ENCODE data around the gene PLAAT3.
"Not testable (repeated sequence)": the region's sequence is repeated elsewhere in the genome, so short reads cannot be mapped to it uniquely, and the experiment has no call there.

PLAAT3 gene

DNA sequence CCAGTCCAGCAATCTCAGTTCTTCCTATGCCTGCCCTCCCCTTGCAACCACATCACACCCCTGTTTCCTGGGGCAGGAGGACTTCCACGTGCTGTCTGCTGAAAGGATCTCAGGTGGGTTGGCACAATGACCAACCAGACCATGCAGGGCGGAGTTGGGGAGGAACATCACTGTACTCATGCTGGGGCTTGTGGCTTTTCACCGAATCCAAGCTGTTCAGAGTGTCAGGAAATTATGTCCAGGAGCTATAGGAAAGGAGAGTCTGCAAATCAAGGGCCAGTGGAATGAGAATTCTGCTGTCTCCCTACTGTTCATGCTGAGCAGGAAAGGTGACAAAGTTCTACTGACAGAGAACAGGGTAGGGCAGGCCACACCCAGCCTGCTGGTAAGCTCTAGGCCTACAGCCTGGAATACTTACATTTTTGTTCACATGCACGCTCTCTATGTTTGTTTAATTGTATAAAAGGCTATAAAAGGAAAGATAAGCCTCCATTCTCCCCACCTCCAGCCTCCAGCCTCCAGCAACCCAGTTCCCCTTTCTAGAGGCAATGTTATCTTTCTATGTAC is 49.4 kb downstream of the PLAAT3 start:
- DNase-seq = no peak

DNA sequence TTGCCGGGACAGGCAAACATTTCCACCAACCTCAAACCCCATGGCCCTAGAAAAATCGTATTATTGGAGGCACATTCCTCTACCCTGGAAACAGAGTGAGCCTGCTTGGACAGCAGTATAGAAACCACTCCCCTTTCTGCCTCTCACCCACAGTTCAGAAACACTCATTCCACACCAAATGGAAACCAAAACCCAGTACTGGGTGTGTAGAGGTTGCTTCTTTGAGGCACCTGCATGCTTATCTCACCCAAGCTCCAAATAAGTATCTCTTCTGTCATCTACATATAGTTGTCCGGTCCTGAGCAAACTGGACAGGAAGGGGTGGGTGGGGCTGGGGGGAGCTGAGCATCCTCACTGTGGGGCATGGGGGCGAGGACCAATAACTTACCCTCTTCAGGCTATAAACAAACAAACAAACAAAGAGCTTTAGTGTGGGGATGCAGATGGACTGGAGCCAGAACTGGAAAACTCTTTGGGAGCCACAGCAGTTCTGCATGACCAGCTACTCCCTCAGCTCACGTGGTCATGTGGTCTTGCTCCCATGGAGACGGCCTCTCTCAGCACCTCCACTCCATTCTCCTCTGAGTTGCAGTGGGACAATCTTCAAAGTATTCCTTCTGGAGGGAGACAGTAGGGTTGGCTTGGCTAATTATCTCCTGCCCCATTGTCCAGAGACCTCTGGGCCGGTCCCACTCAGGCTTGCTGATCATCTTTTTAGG is 50.0 kb downstream of the PLAAT3 start:
- no peak for DNase-seq

DNA sequence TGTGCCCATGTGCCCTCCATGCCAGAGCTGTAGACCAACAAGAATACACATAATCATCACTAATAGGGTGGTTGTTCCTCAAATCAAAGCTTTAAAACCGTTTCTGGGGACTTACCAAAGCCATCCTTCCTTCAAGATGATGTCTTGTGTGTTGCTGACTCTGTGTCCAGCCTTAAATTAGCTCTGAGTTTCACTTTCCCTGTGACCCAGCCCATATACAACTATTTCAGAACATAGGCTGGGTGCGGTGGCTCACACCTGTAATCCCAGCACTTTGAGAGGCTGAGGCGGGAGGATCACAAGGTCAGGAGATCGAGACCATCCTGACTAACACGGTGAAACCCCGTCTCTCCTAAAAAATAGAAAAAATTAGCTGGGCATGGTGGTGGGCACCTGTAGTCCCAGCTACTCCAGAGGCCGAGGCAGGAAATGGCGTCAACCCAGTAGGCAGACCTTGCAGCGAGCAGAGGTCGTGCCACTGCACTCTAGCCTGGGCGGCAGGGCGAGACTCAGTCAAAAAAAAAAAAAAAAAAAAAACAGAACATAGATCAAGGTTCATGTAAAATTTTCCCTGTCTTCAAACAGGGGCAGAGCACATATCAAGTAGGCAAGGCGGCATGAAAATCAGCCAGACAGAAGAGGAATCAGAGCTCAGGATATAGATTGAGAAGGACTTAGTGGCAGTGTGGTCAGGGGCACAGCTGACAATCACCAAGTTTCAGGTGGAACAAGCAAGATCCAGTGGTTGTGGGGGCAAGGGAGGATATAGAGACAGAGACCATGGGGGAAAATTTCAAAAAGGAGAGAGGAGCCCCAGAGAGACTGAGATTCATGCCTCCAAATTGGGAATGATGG is 50.8 kb downstream of the PLAAT3 start, which contains the start of gene PLAAT2:
TSS of gene PLAAT2 (minus strand) at position 179 of the 855 bp plus-strand sequence. CDS start at position 124, 55 bp downstream.
- DNase-seq = no peak

- DNase-seq = peak; percentile 10
Observed at GRCh38 chr11:63560506-63561180, 53.6 kb downstream of the PLAAT3 start.

DNA sequence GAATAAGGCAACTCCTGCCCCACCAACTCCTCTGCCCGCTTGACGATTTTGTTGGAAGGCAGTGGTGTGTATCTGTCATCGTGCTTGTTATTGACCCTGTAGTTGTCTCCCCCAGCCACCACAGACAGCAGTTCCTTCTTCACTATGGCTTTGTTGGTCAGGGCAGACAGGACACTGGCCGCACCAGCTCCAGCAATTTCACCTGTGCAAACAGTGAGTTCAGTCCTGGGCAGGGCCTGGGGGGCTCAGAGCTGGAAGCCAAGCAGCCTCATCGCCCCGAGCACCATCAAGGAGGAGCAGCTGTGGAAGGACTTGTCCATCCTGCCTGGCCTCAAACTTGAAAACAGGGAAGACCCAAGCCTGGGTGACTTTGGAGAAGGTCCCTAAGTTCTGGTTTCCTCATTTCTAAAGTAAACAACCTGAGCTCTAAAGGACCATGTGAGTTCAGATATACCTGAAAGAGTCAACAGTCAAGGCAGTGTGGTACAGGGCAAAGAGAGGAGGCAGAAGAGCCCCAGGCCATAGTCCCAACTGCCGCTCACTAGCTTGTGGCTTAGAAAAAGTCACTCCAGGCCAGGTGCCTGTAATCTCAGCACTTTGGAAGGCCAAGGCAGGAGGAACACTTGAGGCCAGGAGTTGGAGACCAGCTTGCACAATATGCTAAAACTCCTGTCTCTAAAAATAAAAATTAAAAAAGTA is 55.6 kb downstream of the PLAAT3 start:
- DNase-seq = no peak

DNA sequence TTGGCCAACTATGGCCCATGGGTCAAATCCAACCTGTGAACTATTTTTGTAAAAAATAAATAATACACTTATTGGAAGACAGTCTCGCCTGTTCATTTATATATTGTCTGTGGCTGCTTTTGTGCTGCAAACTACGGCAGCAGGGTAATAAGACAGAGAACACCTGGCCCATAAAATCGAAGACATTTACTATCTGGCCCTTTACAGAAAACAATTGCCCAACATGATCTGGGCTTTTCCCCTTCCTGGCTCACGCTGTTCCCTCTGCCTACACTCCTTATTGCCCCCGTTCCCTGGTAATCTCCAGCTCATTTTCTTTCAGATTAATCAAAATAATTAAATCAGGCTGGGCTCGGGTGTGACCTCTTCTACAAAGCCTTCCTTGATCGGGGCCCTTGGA is 56.7 kb downstream of the PLAAT3 start:
- no peak for DNase-seq

DNA sequence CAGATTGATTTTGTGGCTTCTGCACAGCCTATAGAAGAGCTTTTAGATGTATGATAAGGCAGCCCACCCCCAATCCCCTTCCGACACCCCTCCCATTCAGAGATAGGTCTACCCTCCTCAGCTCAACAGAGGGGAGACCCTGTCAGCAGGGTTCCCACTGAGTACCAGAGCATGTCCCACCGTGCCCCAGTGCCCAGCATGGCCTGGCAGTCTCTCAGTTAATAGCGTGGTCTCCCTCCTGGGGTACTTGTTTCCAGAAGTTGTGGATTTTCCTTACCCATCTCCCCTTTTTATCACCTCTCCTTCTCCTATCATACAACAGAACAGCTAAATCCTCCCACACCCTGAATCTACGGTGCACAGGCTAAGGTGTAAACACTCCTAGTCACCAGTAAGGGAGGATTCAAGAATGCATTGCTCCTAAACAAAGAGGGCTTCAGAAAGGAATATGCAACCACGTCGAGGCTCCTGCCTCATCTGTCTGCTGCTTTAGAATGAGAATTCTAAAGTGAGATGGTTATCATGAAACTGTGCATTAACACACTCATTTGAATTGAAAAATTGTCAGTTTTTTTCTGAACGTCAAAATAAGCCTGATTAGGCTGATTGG is 57.7 kb downstream of the PLAAT3 start:
- no peak for DNase-seq

- DNase-seq = no peak
Observed at GRCh38 chr11:63554877-63555223, 59.4 kb downstream of the PLAAT3 start.

DNA sequence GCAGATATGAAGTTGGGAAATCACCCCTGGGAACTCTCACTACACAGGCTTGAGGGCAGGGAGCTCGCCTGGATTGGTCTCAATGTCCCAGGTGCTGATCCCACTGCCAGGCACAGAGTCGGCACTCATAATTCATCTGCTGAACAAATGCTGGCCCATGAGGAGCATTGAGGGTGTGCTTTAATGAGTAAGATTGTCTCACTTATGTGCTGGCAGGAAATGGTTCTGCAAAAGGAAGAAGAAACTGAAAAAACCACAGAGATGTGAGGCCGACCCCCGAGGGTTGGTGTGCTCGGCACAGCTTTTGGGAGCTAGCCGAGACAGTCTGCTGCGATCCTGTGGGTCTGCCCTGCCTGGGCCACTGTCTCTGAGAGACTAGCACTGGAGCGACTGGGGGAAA is 60.5 kb downstream of the PLAAT3 start:
- DNase-seq = peak; percentile 43

GRCh38 chr11:63552921-63553320 is 61.3 kb downstream of the PLAAT3 start:
- DNase-seq = no peak

GRCh38 chr11:63551889-63552266 is 62.4 kb downstream of the PLAAT3 start:
- DNase-seq = no peak

DNA sequence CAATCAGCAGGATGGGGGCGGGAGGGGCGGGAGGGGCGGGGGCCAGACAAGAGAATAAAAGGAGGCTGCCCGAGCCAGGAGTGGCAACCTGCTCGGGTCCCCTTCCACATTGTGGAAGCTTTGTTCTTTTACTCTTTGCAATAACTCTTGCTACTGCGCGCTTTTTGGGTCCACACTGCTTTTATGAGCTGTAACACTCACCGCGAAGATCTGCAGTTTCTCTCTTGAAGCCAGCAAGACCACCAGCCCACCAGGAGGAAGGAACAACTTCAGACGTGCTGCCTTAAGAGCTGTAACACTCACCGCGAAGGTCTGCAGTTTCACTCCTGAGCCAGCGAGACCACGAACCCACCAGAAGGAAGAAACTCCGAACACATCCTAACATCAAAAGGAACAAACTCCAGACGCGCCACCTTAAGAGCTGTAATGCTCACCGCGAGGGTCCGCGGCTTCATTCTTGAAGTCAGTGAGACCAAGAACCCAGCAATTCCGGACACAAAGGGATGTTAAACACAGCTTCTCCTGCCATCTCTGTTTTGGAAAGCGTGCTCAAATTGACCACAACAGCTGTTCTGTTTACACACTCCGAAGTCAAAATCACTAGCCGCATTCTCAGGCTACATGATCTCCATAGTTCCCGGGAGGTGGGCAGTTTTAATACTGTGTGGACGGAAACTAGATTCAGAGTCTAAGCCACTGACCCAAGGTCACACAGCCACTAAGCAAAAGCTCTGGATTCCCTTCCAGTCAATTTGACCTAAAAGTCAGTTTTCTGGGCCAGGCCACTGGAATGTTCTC is 62.9 kb downstream of the PLAAT3 start:
- no peak for DNase-seq

GRCh38 chr11:63550156-63550700 is 64.0 kb downstream of the PLAAT3 start:
- DNase-seq = not testable (repeated sequence)

DNA sequence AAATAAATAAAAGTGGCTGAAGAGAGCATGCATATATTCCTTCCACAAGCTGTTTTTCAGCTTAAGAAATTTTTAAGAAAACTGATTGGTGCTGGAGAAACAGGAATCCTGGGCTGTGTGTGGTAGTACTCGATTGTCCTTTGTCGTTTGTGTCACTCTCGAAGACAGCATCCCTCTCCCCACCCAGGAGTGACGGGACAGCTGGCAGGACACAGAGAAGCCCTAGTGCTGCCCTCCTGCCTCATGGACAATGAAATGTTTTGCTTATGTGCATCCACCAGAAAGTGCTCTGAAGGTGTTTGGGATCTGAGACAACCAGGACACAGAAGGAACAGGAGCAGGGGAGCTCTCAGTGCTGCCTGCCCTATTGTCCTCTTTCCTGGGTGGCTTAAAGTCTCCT is 64.8 kb downstream of the PLAAT3 start:
- DNase-seq = no peak

GRCh38 chr11:63548178-63548577 is 66.1 kb downstream of the PLAAT3 start:
- no peak for DNase-seq

DNA sequence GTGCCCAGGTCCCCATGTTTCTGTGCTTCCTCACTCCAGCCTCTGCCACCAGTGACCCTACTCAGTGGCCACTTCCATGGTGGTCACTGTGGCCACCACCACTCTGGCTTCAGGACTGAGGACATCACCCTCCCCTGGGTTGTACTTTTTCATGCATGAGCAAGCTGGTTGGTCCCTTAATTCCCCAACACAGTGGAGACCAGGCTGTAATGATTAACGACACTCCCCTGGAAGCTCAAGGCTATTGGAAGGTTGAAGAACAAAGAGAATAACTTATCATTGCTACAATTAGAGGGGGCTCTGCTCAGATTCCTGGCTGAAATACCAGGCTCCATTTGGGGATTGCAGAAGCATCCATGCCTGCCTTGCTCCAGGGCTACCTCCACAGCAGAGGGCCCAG is 67.2 kb downstream of the PLAAT3 start:
- DNase-seq = no peak

- DNase-seq = no peak
Observed at GRCh38 chr11:63543711-63544110, 70.5 kb downstream of the PLAAT3 start.

GRCh38 chr11:63542506-63542905 is 71.7 kb downstream of the PLAAT3 start:
- DNase-seq = not testable (repeated sequence)

- DNase-seq = peak; percentile 9
Observed at GRCh38 chr11:63537293-63538101, 76.7 kb downstream of the PLAAT3 start.

GRCh38 chr11:63536669-63537292 is 77.5 kb downstream of the PLAAT3 start, which contains the start of gene PLAAT4:
TSS of gene PLAAT4 (plus strand) at chr11:63536808. CDS start at chr11:63536869, 61 bp downstream.
- peak; percentile 39 for DNase-seq

All from central memory CD4-positive, alpha-beta T cell (primary cell).